ENCODE measurements around the gene MTERF4.

The MTERF4 gene

GRCh38 chr2:241138471-241138870, 36.4 kb upstream of the MTERF4 start:
- Mint-ChIP-seq H3K27me3 (no peaks in the 10 kb centered on the region), H3K4me1 (no peaks in the 10 kb centered on the region), H3K27ac (no peak overlapping the region), H3K9me3 (no peaks in the 10 kb centered on the region), H3K4me3 (no peak overlapping the region)
- ATAC-seq (no peak), DNase-seq (no peak)

- no peaks in the 10 kb centered on the region for H3K9me3 Mint-ChIP-seq
- H3K27me3 Mint-ChIP-seq: no peaks in the 10 kb centered on the region
- DNase-seq: no peak
- peak; percentile 26 for ATAC-seq
- no peak overlapping the region for H3K4me3 Mint-ChIP-seq
- peak overlapping the region in 1 of 2 donors; percentile 36 for H3K27ac Mint-ChIP-seq
- peaks cover 5% of the 10 kb centered on the region for H3K4me1 Mint-ChIP-seq
Observed at GRCh38 chr2:241137276-241138190, 35.4 kb upstream of the MTERF4 start.

DNA sequence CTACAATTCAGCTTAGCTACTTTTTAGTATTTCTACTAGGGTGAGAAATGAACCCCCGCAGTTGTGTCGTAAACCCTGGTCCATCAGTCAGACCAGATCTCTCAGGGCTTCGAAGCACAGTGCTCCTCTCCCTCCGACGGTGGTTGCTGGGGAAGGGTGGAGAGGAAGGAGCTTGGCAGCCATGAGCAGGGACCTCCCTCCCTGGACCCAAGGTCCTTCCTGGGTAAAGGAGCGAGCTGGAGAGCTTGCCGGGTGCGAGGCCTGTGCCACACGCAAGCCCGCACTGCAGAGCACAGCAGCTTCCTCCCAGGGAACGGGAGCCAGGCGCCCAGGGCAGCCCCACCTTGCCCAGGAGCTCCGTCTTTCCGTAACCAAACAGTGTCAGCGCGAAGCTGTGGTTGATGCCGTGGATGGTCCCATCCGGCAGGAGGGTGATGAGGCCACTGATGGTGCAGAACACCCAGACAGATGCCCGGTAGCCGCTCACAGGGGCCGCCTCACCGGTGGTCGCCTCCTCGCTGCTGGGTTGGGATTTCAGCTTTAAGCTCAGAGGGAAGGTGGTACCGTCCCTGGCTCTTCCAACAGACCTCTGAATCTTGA, 34.7 kb upstream of the MTERF4 start:
- Mint-ChIP-seq H3K4me3 (no peak overlapping the region), H3K9me3 (no peaks in the 10 kb centered on the region), H3K27ac (no peak overlapping the region), H3K4me1 (peaks cover 5% of the 10 kb centered on the region), H3K27me3 (no peaks in the 10 kb centered on the region)
- ATAC-seq: peak; percentile 18
- DNase-seq: no peak

GRCh38 chr2:241136191-241136590, 34.1 kb upstream of the MTERF4 start:
- DNase-seq (no peak), ATAC-seq (no peak)
- Mint-ChIP-seq H3K27me3 (no peaks in the 10 kb centered on the region), H3K4me1 (peaks cover 5% of the 10 kb centered on the region), H3K27ac (no peak overlapping the region), H3K9me3 (no peaks in the 10 kb centered on the region), H3K4me3 (no peak overlapping the region)

DNA sequence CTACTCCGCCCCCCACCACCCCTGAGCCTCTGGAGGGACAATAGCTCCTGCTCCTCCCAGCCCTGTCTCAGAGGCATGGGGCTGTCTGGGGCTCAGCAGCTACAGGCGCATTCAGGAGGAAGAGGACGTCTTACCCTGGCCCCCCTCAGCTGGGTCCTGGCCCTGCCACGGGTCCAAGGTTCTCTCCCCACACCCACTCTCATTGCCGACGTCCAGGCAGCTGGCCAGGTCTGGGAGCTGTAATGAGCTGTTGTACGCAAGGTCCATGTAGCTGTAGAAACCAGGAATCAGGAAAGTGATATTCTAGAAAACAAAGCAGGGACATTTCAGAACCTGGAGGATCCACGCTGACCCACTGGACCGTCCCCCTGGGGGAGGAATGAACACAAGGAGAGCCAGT, 33.6 kb upstream of the MTERF4 start:
- H3K4me3 Mint-ChIP-seq: no peak overlapping the region
- H3K27me3 Mint-ChIP-seq: no peaks in the 10 kb centered on the region
- no peak overlapping the region for H3K27ac Mint-ChIP-seq
- H3K9me3 Mint-ChIP-seq: no peaks in the 10 kb centered on the region
- DNase-seq (no peak), ATAC-seq (no peak)
- peaks cover 5% of the 10 kb centered on the region for H3K4me1 Mint-ChIP-seq

DNA sequence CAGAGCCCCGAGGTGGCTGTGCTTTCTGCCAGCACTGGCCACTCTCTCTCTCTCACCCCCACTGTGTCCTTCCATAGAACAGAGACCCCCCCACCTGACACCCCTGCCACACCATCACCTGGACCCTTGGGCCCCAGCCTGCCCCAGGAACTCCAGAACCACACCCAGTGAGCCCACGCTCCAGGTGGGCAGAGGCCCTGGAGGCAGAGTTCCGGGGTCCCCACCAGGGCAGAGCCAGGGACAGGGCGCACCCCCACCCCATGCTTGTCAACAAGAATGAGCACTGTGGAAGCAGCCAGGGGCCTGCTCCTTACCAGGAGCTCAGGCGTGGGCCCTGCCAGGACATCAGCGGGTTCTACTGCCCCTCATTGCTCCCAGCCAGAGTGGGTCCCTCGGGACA, 32.6 kb upstream of the MTERF4 start:
- ATAC-seq (peak; percentile 28), DNase-seq (no peak)
- H3K9me3 Mint-ChIP-seq: no peaks in the 10 kb centered on the region
- H3K4me3 Mint-ChIP-seq: no peak overlapping the region
- H3K4me1 Mint-ChIP-seq: peaks cover 8% of the 10 kb centered on the region
- H3K27me3 Mint-ChIP-seq: no peaks in the 10 kb centered on the region
- peak overlapping the region in 1 of 2 donors; percentile 6 for H3K27ac Mint-ChIP-seq

DNA sequence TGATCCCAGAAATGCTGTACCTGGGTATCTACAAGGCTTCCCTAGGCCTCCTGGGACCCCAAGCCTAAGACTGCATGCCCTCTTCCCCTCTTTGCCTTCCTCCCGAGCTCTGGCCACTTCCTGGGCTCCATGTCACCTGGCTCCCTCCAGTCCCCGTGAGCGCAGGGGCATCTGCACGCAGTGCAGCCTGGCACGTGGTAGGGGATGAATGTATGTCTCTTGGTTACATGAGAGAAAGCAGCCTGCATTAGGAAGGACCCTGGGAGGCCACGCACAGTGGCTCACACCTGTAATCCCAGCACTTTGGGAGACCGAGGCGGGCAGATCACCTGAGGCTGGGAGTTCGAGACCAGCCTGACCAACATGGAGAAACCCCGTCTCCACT, 31.3 kb upstream of the MTERF4 start:
- ATAC-seq (no peak), DNase-seq (no peak)
- Mint-ChIP-seq H3K27ac (peak overlapping the region in 1 of 2 donors; percentile 19), H3K27me3 (no peaks in the 10 kb centered on the region), H3K9me3 (no peaks in the 10 kb centered on the region), H3K4me1 (peaks cover 21% of the 10 kb centered on the region), H3K4me3 (no peak overlapping the region)

DNA sequence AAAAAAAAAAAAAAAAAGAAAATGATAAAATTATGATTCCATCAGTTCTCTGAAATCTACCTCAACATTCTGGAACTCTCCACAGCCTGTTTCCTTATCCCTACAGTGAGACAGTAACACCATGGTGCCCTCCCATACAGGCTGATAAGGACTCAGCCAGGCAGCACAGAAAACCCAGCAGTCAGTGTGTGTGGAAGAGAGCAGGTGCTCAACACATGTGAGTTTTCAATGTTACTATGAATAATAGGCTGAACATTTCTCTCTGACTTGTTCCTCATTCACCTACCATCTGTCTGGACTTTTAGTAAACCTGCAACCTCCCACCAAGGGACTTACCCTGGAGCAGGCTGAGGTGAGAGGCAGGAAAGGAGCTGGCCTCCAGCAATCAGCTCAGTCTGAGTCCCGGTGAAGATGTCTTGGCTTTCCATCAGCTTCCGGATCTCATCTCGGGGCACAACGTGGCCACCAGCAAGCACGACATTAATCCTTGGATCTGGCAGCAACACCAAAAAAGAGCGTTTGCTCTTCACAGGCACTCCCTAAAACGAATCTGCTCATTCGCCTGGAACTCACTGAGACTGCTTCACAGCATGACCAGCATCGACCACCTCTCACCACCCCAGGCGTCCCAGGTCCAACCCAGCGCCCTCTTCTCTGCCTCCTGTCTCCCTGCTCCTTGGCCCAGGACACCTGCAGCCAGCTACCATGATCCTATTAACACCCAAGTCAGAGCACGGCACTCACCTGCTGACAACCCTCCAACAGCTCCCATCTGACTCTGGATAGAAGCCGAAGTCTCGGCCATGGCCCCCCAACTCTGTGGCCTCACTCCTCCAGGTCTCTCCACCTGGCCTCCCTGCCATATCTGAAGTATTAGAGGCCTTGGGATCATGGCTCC, 30.7 kb upstream of the MTERF4 start:
- no peak overlapping the region for H3K4me3 Mint-ChIP-seq
- ATAC-seq: no peak

GRCh38 chr2:241131531-241131930, 29.4 kb upstream of the MTERF4 start:
- ATAC-seq: no peak
- H3K27me3 Mint-ChIP-seq: no peaks in the 10 kb centered on the region
- H3K27ac Mint-ChIP-seq: no peak overlapping the region
- peaks cover 40% of the 10 kb centered on the region for H3K4me1 Mint-ChIP-seq
- H3K9me3 Mint-ChIP-seq: no peaks in the 10 kb centered on the region
- no peak for DNase-seq
- no peak overlapping the region for H3K4me3 Mint-ChIP-seq

More for the DNA sequence above, 30.7 kb upstream of the MTERF4 start:
- peaks cover 28% of the 10 kb centered on the region for H3K4me1 Mint-ChIP-seq
- no peaks in the 10 kb centered on the region for H3K9me3 Mint-ChIP-seq
- no peaks in the 10 kb centered on the region for H3K27me3 Mint-ChIP-seq
- no peak overlapping the region for H3K27ac Mint-ChIP-seq
- DNase-seq: no peak

DNA sequence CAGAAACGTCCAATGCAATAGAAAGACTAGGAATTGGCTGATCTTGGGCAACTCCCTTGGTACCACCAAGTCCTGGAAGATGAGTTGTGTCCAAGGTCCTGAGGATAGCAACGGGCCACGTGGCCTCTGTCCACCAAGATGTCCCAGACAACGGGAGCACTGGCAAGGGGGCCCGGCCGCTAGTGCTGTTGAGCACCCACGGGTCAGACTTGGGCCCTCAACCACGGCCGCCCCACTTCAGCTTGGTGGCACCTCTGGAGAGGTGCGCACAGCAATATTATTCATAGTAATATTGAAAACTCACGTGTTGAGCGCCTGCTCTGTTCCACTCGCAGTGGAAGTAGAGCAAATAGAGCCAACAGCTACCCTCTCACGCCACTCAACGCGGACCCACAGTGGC, 28.2 kb upstream of the MTERF4 start:
- Mint-ChIP-seq H3K4me1 (peaks cover 52% of the 10 kb centered on the region), H3K4me3 (no peak overlapping the region), H3K27ac (peak overlapping the region in 1 of 2 donors; percentile 50), H3K9me3 (no peaks in the 10 kb centered on the region), H3K27me3 (no peaks in the 10 kb centered on the region)
- DNase-seq (no peak), ATAC-seq (no peak)

- no peak for ATAC-seq
- Mint-ChIP-seq H3K4me3 (peak overlapping the region; percentile 8 to 28), H3K27ac (peak overlapping the region; percentile 82 to 91)
Observed at GRCh38 chr2:241129086-241129871, 27.2 kb upstream of the MTERF4 start.

GRCh38 chr2:241128266-241128665, 26.2 kb upstream of the MTERF4 start:
- no peak for ATAC-seq
- Mint-ChIP-seq H3K4me1 (peaks cover 59% of the 10 kb centered on the region), H3K4me3 (peak overlapping the region; percentile 78 to 85), H3K9me3 (no peaks in the 10 kb centered on the region), H3K27me3 (no peaks in the 10 kb centered on the region), H3K27ac (peak overlapping the region; percentile 100)
- no peak for DNase-seq

More at GRCh38 chr2:241129086-241129871, 27.2 kb upstream of the MTERF4 start:
- Mint-ChIP-seq H3K4me1 (peaks cover 54% of the 10 kb centered on the region), H3K9me3 (no peaks in the 10 kb centered on the region), H3K27me3 (no peaks in the 10 kb centered on the region)
- DNase-seq: no peak

GRCh38 chr2:241126771-241127202, 24.7 kb upstream of the MTERF4 start:
- Mint-ChIP-seq H3K9me3 (no peaks in the 10 kb centered on the region), H3K4me3 (peak overlapping the region in 1 of 2 donors; percentile 85), H3K27ac (peak overlapping the region in 1 of 2 donors; percentile 33), H3K27me3 (no peaks in the 10 kb centered on the region), H3K4me1 (peaks cover 55% of the 10 kb centered on the region)
- no peak for DNase-seq
- no peak for ATAC-seq

DNA sequence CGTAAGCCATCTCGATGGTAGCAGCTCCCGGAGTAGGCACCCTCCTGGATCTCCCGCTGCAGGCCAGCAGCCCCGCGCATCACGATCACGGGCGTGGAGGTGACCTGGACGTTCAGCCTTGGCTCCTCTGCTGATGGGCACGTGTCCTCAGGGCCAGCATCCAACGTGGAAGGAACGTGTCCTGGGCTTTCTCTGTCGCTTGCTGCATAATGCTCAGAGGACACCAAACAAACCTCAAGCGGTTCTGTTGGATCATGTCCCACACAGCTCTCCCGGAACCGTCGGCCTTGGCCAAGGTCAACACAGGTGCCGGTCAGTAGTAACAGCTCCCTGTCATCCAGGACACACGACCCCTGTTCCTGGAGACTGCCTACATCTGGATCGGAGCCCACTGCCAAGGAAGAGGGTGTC, 24.1 kb upstream of the MTERF4 start:
- DNase-seq (no peak), ATAC-seq (no peak)
- Mint-ChIP-seq H3K4me3 (peak overlapping the region; percentile 40 to 52), H3K27ac (peak overlapping the region in 1 of 2 donors; percentile 19), H3K27me3 (no peaks in the 10 kb centered on the region), H3K4me1 (peaks cover 55% of the 10 kb centered on the region), H3K9me3 (no peaks in the 10 kb centered on the region)

- no peak for ATAC-seq
- Mint-ChIP-seq H3K9me3 (peaks cover 0 to 4% of the 10 kb centered on the region in 2 donors), H3K4me1 (peaks cover 55% of the 10 kb centered on the region), H3K27ac (peak overlapping the region in 1 of 2 donors; percentile 76), H3K27me3 (no peaks in the 10 kb centered on the region), H3K4me3 (peak overlapping the region; percentile 40 to 52)
- DNase-seq: no peak
Observed at GRCh38 chr2:241125626-241126025, 23.5 kb upstream of the MTERF4 start.
